GM18508 (cell line): ENCODE measurements around the gene PEAK1.

Experiments used
- ATAC-seq: cut with Tn5 transposase; IDR thresholded peaks from one replicate; pipeline ENCODE4 v1.9.1; 2021; ENCODE audit warnings: moderate number of reproducible peaks; ENCODE audit not compliant: insufficient read depth, unreplicated experiment

PEAK1 gene

DNA sequence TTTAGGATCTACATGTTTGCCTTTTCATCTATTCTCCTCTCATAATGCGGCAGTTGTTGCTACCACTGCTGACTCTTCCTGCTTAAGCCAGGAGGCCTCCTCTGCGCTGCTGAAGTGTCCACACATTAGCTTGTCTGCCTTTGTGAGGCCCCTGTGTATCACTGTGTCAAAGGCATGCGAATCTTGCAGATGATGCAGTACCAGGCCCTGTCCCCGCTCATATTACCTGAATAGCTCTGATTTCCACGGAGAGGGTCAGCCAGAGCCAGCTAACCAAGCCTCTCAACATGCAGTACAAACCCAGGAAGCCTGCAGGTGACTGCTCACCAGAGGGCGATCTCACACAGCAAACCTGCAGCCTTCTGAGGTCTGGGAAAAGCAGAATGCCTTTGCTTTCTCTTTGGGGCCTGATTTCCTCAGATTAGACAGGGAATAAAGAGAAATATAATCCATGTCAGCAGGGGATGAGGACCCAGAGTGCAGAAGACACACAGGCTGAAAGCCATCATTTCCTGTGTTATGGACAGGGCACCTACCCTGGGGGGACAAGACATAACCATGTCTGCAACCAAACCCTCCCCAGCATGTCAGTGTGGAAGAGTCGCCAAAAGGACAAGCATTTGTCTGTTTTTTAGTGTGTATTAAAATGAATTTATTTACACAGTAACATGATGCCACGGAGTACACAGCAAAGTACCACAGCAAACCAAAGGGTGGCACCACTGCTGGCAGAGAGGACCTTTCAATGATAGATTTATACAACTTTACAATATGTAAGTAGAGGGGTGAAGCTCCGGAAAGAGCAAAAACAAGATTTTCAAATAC is 312.2 kb downstream of the PEAK1 start:
- ATAC-seq = no peak

DNA sequence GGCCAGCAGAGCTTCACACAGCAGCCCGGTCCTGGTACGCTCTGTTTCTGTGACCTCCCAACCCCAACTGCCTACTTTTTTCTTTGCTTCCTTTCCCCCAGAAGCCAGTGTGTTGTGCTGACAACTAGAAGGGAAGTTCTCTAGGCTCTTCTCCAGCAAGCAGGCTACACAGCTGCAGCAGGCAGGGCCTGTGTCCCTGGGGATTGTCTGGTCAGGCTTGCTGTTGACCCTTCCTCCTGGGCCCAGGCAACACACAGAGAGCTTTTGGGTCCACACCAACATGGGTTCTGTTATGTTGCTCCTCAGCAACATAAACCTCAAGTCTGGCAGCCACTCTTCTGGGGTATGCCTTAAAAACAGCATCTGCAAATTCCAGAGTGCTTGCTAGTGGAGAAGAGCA is 312.8 kb downstream of the PEAK1 start:
- ATAC-seq = no peak

DNA sequence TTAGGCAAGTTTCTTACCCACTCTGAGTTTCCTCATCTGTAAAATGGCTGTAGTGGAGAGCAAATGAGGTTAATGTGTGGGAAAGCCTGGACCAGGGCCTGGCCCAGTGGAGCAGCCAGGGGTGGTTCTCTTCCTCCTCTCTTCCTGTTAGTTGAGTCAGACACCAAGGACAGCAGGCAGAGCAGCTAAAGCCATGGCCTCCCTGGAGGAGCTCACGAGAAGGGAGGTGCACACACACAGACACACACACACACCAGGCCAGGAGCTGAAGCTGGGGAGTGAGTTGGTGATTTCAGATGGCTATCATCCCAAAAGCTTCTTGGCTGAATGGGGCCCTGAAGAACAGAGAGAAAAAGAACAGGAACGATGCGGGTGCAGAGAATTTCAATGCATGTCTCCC is 315.7 kb downstream of the PEAK1 start:
- ATAC-seq = no peak

DNA sequence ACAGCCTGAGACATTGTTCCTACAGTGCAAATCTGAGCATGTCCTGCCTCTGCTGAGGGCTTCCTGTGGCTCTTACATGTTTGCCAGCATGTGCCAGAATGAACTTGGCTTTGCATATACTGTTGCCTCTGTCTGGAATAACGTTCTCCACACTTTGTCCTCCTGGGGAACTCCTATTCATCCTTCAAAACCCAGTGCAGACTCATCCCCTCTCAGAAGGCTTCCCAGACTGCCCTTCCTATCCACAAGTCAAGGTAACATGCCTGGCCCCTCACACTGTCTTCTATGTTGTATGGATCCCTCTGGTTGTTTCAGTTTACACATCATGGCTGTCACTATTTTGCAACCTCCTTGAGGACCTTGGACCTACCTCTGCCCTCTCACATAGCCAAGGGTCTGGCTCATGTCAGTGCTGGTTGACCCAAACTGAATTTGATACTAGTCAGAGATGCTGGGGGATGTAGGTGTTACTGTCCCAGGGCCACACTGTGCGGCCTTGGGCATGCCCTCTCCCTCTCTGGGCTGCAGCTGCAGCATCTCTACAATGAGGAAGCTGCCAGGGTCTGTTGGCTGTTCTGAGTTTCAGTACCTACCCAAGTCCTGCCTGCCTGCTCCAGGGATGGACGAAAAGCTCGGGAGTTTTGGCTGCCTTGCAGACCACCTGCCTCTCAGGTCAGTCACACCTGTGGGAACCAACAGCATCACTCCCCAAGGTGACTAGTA is 320.0 kb downstream of the PEAK1 start:
- ATAC-seq = no peak

DNA sequence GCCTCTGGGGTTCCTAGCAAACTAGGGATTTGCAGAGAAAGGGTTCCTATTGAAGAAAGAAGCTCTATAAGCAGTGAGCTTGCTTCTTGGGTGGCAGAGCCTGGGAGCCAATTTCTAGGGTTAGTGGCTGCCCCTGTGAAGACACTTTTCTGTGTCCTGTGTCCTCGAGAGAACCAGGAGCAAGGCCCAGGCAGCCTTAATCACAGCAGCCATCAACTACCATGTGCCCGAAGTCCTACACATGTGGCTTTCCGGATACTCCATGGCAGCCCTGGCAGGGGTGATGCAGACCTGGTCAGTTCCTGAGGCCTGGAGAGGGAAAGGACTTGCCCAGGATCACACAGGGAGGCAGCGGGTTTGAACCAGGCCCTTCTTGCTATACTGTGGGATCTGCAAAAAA is 321.3 kb downstream of the PEAK1 start:
- ATAC-seq = no peak

DNA sequence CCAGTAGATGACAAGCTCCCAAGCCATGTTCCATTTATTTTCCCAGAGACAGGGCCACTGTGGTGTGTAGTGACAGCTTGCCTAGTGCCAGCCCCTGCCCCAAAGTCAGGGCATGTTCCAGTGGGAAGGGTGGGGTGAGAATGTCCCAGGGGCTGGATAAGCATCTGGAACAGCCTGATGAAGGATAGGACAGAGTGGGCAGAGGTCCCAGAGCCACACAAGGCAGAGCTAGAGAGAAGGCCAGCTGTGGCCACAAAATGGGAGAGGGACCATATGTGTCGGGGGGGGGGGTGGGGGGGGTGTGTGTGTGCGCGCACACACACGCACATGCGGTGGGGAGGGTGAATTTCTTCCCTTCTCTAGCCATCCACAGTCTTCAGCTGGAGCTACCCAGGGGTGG is 322.0 kb downstream of the PEAK1 start:
- ATAC-seq = no peak

DNA sequence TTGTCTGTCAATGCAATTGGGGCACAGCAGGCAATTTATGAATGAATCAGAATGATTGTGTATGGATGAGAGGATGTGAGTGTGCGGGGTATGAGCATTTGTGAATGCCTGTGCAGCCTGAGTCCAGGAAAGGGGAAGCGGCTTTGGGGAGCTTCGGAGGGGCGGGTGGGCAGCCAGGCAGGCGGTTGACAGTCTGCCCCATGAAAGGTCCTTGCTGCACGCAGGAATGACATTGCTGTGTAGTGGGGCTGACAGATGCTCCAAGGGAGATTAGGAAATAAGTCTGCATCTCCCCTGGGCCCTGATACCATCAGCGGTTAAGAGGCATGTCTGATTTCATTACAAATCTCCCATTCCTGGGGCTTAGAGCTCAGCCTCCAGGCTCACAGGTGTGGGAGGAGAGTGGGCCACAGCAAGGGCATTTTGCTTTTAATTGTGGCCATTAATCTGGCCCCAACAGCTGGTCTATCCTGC is 322.6 kb downstream of the PEAK1 start:
- ATAC-seq = no peak

DNA sequence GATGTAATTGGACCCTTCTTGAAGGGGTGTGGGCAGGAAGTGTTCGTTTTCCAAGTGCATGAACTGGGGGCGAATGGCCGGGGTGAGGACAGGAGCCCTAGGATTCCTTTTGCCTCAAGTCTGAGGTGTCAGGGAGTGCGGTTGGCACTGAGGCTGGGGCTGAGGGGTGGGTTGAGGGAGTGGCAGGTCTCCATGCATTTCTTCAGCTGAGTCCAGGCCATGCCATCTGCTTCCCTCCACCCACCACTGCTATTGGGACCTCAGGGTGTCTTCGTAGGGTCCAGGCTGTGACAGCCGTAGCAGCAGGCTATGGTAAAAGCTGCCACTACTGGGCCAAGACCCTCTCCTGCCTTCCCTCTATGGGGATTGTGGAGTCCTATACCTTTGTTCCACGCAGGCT is 323.4 kb downstream of the PEAK1 start:
- no peak for ATAC-seq

DNA sequence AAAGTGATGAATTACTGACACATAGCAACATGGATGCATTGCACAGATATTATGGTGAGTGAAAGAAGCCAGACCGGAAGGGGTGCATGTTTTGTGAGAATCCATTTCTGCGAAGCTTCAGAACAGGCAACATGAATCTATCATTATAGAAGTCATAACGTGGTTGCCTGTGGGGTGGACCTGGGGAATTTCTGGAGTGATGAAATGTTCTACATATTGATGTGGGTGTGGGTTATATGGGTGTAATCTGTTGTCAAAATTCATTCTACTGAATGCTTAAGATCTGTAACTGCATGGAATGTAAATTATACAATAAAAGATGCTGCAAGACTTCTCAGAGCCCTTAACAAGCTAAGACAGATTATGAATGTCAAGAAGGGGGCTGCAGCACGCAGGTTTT is 323.8 kb downstream of the PEAK1 start:
- ATAC-seq = no peak

DNA sequence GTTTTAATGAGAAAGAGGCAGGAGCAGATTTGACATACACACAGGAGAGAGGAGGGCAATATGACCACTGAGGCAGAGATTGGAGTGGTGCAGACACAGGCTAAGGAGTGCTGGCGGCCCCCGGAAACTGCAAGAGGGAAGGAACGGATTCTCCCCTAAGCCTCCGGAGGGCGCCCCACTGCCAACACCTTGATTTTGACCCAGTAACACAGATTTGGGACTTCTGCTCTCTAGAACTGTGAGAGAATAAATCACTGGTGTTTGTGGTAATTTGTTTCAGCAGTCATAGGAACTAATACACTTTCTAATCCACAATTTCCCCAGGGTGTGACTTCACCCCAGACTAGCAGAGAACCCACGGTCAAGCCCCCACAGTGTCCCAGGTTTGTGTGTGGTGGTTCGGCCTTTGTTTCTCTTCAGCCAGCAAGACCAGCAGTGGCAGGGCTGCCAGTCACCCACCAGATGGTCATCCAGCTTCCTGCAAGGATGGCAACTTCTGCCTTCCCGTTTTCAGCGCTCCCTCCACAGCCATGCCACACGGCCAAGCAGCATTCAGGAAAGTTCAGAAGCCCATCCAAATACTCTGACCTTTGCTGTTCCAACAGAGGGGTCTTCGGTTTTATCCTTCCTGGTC is 325.4 kb downstream of the PEAK1 start:
- no peak for ATAC-seq

DNA sequence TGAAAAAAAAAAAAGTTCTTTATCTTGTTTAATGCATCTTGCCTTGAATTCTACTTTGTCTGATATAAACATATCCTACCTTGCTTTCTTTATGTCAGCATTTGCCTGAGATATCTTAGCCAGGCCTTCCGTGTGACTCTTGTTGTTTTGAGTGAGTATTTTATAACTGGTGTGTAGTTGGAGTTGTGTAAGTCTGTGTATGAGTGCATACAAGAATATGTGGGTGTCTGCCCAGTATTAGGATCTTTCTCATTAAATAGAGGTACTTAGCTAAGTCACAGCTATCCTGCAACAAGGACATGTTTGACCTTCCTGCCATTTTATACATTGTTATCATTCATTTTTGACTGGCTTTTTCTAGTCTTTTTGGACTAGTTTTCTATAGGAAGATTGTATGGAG is 326.5 kb downstream of the PEAK1 start:
- no peak for ATAC-seq

DNA sequence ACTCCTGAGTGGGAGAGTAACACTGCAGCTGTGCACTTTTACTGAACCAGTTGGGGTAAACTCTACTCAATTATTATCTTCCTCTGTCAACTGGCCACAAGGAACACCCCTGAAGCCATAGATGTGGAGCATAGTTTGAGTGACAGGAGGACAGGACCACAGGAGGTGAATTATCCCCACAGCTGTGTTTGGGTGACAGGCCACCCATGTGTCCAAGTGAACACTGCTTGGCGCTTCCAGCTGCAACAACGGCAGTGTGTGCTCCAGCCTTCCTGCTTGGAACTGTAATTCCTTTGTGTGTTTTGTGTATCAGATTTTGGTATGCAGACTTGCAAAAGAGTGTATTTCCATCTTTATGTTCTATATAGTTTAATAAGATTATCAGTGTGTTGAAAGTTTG is 328.8 kb downstream of the PEAK1 start:
- ATAC-seq = no peak

DNA sequence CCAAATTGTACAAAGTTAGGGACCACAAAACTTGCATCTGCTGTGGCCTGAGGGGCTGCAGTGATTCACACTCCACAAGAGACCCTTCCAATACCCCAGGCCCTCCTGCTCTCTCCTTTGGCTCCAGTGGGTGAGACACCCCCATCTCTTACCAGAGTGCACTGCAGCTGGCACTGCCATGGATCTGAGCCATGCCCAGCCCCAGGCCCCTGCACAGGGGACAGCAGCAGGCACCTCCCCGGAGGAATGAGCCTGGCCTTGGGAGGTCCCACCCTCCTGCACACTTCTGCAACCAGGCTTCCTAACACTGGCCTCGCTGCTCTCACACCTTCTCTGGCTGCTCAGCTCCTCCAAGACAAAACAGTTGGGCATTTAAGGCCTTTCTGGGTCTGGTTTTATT is 332.7 kb downstream of the PEAK1 start:
- ATAC-seq = no peak

DNA sequence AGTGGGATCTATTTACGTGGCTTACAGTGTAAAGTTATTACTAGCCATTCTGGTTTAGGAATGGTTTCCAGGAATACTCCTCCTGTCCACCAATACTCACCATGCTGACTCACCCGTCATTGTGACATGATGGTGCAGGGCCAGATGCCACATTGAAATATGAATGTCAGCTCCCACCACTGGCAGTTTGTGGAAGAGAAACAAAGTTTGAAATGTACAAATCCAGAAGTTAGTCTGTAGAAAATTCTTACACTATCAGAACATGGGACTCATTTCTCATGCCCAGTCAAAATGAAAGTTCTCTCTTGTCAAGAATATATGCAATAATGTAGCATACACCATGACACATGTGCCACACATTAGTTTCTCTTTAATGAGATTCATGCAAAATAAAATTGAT is 334.6 kb downstream of the PEAK1 start:
- no peak for ATAC-seq

DNA sequence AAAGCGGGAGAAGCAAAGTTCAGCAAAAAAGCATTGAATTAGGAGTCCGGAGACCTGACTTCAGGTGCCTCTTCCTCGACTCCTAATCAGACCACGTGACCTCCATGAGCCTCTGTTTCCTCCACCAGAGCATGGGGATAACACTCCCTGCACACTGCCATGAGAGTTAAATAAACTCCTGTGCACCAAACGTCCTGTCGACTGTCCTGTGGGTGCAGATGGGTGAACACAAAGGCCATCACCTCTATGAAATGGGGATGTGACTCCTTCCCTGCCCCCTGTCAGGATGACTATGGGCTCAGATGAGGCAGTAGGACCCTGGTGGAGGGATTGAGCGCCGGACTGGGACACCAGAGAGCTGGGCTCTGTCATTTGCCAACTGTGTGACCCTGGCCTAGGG is 335.5 kb downstream of the PEAK1 start:
- ATAC-seq = no peak

DNA sequence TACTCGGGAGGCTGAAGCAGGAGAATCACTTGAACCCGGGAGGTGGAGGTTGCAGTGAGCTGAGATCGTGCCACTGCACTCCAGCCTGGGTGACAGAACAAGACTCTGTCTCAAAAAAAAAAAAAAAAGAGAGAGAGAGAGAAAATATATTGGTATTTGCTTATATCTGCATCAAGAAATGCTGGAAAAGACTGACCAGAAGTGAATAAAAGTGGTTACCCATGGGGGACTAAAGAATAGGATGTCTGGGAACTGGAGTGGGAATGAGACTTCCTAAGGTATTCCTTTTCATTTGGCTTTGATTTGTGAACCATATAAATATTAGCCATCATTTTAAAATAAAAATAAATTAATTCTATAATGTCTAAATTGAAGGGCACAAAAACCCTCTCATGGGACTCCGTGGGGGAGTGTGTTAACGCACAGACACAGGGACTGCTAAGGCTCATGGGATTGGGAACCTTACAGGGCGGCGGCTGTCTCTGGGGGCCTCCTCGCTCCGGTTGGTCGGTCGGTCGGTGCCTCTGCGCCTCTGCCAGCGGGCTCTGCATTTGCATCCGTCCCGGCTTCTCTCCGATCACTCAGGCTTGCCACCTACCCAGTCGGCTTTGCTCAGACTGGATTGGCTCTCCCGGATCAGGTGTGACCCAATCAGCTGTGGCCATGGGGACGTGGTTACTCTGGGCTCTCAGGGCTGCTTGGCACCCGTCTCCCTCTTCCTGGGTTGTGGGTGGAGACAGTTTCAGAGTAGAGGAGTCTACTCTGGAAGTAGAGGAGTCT is 336.3 kb downstream of the PEAK1 start:
- ATAC-seq = no peak

DNA sequence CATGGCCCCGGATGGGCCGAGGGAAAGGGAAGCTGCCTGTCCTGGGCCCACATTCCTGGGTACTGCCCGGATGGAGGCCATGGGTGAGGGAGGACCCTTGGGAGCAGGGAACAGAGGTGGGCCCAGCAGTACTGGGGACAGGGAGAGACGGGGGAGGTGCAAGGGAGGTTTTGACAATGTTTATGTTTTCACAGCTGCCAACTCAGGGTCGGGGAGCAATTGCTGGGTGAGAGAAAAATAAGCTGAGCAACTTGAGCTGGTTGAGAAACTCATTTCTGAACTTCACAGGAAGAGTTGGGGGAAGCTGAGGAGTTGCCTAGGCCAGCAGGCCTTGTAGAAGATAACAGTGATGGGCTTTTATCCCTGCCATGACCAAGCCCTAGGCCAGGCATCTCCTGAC is 337.9 kb downstream of the PEAK1 start:
- ATAC-seq = no peak

DNA sequence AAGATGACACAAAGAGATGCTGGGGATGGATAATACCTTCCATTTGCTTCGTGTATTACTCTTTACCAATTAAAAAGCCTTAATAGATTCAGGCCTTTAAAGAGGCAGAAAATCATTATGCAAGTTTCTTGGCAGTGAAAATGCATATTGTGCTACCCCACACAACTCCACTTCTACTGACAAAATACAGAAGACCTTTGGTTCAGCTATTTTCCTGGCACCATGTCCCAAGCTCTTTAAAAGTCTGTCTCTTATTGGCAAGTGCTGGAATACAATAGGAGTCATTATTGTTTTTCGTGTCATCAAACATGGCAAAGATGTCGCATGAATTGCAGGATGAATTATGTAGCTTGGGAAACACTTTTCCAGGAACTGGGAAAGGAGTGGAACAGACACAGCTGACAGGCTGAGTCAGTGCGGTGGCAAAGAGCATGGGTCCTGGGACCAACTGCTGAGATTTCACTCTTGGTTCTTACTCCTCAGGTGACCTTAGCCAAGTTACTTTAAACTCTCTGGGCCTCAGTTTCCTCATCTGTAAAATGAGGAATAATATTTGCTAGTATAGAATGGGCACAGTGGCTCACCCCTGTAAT is 343.5 kb downstream of the PEAK1 start:
- ATAC-seq = no peak

DNA sequence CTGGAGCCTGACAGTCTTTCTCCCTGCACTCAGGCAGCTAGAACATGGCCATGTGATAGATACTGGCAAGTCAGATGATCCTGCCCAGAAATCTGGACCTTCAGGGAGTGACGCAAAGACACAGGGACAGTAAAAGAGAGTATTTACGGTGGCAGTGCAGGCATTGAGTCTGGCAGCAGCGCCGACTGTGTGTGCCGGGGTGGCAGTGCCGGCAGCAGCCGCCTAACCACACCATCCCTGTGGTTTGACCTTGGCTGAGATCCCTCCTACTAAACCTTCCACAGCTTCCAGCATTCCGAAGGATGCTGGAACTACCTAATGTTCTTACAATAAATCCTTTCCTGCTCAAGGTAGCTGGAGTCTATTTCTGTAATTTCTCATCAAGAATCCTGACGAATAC is 344.4 kb downstream of the PEAK1 start:
- ATAC-seq = no peak

DNA sequence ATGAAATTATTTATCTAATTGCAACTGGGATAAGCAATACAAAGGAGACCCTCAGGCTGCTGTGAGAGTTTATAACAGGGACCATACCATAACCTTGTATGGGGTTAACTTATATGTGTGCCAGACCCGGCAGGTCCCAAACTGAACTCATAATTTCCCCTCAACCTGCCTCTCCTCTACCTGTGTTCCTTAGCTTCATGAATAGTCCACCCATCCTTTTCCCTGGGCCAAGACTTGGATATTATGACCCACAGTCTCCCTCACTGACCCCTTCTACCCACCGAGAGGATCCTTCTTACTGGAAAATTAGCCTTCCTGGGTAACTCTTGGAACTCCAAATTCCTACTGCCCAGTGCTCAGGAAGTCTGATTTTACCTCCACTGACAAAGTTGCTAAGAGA is 345.6 kb downstream of the PEAK1 start:
- ATAC-seq = no peak
